GDM1 (cell line): ENCODE data around the gene WNT9A.
A peak's percentile ranks its signal among the peaks of the same experiment; 100 is the strongest.

Experiments
- DNase-seq: peaks from one replicate; lab custom pipeline; 2025; lab: John Stamatoyannopoulos, UW

WNT9A gene

DNA sequence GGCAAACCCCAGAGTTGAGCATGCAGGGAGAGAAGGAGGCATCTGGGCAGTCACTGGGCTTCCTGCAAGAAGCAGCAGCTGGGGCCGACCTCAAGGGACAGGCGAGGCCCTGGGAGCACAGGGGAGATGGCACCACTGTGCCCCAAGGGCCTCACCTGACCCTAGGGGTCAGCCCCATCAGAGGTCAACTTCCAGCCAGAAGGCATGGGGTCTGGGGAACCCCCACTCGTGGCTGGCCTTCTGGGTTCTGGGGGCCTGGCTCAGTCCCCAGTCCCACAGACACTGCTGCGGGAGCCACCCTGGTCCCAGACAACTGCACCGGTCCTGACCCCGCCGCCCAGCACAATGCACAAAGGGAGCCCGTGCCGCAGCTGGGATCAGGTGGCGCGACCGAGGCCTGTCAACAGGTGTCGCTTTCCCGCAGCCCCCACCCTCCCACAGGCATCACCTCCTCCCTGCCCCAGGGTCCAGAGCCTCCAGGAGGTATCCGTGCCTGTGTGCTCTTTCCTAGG lies 6.2 kb downstream of the WNT9A start:
- DNase-seq = no peak

DNA sequence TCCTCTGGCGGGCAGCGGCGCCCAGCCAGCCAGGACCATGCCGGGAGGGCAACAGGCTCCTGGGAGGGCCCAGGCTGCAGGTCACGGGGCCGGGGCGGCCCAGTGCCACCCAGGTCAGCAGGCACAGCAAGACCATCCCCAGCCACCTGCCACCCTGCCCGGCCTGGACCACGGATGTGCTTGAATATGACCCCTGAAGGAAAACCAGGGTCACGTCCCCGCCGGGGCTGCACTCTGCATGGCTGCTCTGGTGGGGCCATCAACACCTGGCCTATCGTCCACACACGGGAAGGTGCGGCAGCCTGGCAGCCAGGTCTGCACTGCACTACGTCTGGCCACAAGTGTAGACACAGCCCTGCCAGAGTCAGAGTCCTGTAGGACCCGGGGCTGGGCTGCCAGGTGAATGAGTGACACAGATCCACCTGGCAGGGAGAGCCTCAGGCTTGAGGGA lies 6.9 kb downstream of the WNT9A start:
- no peak for DNase-seq

DNA sequence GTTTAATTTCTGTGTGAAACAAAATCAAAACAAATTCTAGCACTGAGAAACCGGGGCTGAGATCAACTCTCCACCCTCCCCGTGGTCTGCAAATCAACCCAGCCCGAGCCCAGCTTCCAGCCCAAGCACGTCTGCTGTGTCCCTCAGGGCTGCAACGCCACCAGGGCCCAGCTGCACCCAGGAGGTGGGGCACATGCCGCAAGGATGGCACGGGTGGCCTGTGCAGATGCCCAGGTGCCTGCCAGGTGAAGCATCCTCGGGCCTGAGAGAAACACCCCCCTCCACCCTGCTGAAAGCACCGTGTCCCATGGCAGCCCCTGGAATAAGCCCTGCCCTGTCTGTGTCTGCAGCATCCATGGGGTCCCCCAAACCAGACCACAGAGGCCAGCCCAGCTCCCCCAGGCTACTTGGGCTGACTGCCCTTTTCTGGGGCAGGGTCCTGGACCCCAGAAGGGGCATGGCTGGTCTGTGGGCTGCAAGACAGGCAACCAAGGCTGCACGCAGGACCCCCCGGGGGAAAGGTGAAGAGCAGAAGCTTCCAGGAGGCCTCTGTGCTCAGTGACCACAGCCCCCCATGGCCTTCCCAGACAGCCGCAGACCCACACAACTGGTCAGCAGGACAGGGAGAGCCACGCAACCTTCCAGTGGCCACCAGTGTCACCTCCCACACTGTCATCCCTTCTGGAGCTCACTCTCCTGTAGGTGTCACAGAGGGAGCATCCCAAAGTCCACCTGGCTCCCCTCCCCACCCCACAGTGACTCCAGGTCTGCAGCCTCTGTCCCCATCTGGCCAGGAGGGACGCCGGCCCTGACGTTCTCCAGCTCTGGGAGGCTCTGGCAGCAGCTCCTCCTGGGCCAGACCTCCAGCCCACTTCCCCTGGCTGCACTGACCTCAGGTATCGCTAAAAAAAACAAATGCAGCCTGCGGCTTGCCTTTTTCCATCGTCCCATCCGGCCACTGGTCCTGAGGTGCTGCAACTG lies 7.7 kb downstream of the WNT9A start:
- no peak for DNase-seq

DNA sequence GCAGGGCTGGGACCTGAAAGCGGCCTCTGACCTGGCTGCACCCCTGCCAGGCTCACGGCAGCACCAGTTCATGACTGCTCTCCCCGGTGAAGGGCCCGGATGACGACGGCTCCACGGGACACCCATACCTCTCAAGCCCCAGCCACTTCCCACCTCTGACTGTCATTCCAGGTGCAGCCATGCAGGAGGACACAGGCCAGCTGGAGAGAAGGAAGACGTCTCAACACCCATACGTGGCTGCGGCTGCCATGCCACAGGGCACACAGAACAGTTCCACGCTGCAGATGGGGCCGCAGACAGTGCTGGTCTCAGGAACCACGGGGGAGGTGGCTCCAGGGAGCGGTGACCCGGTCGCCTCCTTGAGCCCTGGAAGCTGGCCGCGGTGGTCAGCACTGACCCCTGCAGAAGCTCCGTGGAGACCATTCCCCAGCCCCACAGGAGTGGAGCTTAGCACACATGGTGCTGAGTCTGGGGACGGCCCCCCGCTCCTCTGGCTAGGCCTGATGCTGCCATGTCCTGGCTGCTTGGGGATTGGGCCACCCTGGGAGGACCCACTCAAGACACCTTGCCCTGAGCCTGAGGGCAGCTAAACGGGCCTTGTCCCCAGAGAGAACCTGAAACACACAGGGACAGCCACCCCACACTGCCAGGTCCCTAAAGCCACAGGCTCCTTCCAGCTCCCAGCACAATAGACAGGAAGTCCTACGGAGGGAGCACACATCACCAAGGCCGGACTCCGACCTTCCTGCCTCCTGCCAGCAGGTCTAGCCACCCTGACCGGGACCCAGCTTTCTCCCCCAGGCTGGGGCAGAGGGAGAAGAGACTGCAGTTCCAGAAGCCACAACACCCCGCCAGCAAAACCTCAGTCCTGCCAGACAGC lies 8.6 kb downstream of the WNT9A start:
- no peak for DNase-seq

DNA sequence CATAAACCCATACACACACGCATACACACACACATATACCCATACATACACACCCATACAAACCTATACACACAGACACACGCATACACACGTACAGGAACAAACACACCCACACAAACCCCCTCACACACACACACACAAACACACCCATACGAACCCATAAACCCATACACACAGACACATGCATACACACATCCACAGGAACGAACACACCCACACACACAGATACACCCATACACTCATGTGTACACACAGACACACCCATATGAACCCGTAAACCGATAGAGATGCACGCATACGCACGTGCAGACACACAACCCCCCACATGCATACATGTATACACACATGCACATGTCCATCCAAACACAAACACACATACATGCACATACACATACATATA lies 9.5 kb downstream of the WNT9A start:
- DNase-seq = no peak

DNA sequence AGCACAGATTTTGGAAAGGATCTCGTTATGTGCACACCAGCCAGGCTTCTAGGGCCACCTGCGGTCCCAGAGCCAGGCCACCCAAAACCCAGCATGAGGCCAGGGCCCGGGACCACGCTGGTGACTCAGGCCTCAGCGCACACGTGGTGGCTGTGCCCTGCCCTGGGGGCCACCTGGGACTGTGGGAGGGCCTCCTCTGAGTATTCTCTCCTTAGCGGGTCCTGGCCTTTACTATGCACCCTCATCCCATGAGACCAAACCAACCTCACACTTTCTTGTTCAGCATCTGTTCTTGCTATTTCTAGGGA lies 9.9 kb downstream of the WNT9A start:
- DNase-seq = no peak

DNA sequence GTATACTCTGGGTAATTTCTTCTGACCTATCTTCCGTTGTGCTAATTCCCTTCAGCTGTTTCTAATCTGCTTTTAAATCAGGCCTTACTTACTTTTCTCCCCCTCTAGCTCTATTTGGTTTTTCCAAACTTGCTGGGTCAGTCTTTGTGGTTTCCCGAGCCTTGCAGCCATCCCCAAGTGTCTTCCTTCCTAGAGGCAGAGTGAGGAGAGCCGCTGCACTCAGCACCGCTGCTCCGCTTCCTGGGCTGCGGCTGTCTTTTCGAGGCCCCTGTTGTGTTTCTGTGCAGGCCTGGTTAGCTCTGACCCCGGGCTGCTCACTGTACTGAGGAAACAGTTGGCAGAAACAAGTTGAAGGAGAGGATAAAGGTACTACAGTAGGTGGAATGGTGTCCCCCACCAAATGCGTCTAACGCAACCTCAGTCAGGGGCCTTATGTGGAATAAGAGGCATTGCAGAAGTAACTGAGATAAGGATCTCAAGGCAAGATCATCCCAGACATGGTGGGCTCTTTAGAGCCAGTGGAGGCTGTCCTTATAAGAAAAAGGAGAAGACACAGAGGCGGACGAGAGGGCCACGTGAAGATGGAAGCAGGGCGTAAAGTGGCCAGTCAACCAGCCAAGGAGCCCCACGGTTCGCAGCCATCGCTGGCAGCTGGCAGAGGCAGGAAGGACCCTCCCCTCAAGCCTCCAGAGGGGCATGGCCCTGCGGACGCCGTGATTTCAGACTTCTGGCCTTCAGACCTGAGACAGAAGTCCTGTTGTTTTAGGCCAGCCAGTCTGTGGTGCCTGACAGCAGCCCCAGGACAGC lies 10.5 kb downstream of the WNT9A start:
- DNase-seq = peak; percentile 69

DNA sequence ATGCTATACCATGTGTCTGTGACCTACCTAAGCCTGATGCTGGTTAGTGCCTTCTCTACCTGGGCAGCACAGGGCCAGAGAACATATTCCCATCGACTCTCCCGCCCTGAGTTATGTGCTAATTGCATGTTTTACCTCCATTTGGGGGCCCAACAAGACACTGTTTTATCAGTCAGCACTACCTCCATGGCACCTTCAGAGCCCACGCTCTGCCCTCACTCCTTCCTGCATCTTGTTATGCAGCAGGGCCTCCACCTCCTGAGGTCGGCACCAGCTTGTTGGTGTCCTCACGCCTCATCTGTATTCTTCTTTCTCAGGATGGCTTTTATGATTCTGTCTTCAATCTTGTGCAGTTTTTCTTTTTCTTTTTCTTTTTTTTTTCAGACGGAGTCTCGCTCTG lies 11.9 kb downstream of the WNT9A start:
- DNase-seq = no peak

DNA sequence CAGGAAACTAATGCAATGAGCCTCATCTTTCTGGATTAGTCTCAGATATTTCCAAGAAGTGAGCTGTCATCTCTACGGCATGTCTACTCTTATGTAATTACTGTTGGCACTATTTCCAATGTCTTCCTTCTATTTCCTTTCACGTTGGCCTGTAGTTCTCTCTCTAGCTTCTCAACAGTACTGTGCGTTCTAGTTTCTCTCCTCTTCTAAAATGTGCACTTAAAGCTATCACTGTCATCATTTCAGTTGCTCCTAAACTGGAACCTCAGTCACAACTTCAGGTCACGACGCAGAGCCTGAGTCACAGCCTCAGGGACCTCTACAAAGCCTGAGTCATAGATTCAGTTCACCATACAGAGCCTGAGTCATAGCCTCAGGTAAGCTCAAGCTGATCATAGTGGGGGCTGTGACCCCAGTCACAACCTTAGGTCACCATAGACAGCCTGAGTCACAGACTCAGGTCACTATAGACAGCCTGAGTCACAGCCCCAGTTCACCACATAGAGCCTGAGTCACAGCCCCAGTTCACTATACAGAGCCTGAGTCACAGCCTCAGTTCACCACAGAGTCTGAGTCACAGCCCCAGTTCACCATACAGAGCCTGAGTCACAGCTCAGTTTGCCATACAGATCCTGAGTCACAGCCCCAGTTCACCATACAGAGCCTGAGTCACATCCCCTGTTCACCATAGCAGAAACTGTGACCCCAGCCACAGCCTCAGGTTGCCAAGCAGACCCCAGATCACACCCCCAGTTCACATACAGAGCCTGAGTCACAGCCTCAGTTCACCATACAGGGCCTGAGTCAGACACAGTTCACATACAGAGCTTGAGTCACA lies 13.0 kb downstream of the WNT9A start:
- peak; percentile 57 for DNase-seq

DNA sequence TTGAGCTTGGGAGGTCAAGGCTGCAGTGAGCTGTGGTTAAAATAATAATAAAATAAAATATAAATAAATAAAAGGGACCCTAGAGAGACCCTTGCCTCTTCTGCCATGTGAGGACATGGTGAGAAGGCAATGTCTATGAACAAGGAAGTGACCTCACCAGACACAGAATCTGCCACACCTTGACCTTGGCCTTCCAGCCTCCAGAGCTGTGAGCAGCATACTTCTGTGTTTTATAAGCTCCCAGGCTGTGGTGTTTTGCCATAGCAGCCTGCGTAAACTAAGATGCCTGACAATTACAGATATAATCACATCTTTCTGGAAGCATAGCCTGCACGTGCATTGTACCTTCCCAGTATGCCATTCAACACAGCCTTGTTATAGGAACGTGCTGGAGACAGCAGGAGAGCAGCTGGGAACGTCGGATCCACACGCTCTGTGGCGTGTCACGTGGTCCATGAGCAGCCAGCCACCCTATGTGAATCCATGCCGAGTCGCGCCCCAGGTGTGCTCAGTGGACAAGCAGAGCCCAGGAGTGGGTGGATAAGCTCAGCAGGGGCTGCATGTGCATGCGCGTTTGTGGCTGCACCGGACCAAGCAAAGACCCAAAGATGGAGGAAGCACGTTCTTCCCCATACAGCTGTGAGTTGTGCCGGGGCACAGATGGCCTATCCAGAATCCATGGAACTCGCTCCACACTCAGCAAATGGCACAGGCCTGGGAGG lies 17.8 kb downstream of the WNT9A start:
- DNase-seq = no peak

DNA sequence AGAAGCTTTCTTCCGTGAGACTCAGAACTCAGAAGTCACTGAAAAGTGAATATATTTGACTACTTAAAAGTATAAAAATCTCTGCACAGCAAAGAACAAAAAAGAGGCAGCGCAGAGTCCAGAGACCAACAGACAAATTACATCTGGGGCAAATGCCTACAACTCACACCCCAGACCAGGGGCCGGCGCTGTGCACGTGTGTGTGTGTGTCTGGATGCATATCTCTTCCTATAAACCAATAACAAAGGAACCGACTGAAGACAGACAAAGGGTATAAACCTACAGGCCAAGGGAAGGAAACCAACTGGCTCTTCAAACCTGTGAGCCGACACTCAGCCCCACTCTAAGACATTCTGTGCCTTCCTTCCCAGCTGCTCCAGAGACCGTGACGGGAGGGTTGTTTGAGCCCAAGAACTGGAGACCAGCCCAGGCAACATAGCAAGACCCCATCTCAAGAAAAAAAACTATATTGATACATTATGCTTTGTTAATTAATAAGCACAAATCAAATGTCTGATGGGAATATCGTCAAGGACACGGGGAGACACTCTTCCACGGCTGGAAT lies 18.8 kb downstream of the WNT9A start:
- DNase-seq = no peak

DNA sequence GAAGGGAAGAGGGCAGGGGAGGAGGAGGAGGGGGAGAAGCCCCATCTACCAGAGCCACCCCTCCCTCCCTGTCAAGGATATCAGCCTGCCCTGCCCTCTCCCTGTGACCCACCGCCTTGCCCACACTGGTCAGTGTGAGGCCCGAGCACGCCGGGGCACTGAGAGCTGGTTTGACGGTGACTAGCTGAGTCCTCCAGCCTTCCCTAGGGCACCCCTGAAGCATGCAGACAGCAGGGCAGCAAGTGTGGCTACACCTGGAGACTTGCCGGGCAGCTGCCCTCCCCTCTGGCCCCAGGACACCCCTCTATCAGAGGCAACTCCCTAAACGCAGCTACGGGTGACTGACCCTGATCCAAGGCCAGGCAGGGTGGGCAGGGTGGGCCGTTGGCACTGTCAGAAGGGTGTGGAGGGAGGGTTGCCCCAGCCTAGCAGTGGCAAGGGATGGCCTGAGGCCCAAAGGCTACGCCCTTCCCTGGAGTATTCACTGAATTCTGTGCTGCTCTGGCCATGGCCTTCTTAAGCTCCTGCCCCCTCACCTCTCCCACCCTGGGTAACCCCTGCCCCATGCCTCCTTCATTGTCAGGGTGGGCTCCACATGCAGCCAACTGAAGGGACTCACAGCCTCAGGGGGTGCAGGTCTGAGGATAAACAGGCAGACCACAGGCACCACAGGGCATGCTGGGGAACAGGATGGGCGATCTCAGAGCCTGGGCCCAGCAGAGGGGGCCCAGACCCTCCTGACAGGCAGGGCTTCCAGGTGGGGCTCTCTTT lies 19.6 kb downstream of the WNT9A start:
- no peak for DNase-seq

DNA sequence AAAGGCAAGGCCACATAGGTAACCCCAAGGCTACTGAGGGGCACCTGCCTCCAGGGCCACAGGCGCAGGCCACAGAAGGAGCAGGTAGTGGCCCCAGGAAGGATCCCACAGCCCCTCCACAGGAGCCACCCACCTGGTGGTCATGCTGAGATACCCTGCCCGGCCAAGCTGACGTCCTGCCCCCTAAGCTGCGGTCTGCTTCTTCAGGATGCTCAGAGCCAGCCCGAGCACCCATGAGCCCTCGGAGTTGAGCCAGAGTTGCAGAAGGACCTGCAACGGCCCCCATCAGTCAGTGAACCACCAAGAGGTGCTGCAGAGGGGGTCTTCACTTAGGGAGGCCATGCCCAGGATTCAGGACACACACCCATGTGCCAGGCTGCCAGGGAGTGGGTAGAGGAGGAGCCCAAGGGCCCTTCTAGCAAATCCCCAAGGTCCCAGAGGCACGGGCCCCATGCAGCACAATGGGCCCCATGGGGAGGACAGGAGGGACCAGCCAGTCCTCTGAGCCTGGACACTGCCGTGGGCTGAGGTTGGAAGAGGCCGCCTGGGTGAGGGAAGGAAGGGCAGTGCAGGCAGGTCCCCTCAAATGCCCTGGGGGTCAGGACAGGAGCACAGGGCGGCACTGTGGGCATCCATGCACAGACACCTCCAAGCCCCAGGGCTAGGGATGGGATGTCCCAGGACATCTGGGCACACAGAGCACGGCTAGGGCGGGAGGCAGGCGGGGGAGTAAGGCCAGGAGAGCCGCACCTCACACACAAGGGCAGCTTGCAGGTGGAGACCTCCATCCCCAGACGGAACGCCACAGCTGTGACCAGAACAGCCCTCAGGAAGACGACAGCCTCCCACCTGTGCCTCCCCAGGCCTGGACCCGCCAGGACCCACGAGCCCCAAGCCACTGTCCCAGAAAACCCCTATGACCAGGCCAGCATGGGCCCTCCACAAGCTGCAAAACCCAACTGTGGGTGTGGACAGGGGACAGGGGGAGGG lies 20.5 kb downstream of the WNT9A start:
- DNase-seq = no peak

DNA sequence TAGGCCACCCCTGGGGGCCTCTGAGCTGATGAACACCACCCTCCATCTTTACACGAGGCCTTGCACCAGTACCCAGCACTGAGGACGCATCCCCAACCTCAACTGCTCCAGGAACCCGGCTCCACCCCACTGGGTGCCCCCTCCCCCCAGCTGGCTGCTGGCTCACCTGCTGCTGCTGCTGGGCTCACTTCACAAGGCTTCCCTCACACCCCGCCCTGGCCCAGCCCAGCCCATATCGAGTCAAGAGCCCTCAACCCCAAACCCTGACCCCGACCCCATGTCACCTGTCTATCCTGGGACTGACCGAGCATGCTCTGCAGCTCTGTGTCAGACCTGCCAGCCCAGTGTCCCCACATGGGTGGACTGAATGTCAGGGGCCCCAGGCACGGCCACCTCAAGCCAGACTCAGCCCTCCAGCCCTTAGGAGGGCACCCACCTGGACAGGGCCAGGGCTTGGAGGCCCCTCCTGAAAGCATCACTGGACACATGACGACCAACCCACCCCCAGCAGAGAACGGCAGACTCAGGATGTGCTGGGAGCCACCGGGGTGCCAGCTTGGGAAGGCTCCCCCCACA lies 21.4 kb downstream of the WNT9A start:
- no peak for DNase-seq

DNA sequence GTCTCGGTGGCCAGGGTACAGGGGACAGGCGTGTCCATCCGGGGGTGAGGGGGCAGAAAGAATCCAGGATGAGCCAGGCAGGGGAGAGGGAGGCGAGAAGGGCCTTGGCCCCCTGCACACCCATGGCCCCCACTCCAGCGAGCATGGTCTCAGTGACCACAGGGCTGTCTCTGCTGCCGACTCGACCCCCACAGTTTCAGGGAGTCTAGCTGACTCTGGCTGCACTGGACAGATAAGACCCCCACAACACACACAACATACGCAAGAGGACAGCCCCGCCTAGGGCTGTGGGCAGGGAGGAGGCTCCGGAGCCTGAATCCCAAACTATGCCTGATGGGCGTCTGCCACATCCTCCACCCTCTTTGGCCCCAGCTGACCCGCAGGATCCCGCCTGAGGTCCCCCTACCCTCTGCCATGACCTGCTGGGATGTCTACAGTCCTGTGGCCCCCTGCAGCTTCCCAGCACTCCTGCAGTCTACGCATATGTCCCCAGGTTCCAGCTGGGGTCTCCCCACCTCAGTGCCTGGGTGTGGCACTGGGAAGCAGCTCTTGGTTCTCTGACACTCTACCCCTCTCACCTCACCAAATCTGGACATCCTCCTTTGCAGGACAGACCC lies 22.0 kb downstream of the WNT9A start:
- DNase-seq = no peak

DNA sequence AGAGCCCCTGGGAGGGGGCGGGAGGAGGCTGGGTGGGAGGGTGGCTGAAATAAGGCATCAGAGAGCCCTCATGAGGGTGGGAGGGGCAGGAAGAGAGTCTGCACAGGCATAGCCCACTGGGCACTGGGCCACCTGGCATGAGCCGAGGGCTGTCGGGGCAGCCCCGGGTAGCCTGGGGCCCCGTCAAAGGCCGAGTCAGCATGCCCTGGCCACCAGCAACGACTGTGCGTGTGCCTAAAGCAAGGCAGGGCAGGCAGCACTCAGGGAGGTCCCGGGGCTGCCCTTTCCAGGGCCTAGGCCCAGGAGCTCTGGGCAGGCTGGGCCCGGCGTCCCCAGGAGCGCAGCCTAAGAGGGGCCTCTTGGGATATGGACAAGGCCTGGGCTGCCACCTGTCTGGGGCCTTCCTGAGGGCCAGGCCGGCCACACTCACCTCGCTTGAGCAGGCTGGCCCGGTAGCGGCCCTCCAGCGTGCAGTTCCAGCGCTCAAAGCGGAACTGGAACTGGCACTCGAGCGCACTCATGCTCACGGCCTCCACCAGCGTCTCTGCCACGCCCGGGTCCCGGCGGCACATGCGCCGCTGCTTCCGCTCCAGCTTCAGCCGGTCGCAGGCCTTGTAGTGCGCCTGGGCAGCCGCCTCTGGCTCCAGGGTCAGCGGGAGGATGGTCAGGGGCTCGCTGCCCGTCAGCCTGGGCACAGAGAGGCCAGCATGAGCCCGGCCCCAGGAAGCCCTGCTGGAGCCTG lies 22.7 kb downstream of the WNT9A start:
- no peak for DNase-seq
